Panc1 (cell line): Measurements from ENCODE around the gene PRDX6. TPM values are rescaled to one million over a fixed set of nuclear protein-coding genes. Genes with fewer than 3 reads are reported as not detected.
"Not testable (repeated sequence)": the region's sequence is repeated elsewhere in the genome, so short reads cannot be mapped to it uniquely, and the experiment has no call there.

Experiments
- ATAC-seq: fragments of 200-7000 bp; cut with Tn5 transposase; 2 replicates; pipeline ENCODE4 v1.9.1; 2020; ENCODE audit warnings: mild to moderate bottlenecking, moderate library complexity
- BruUV-seq: library from RNA; stranded (reverse); fragments of 400-500 nt; replicated peaks from 2 replicates; lab custom pipeline; 2021; lab: Mats Ljungman, UMichigan
- CTCF ChIA-PET: fragments of 300-600 bp; sonication (Branson Sonifier 250); formaldehyde crosslinking; loops from one replicate; lab custom pipeline; 2022; ENCODE audit warnings: antibody characterized with exemption; lab: Charles Lee
- POLR2A ChIA-PET: fragments of 300-600 bp; sonication (Branson Sonifier 250); formaldehyde crosslinking; loops from one replicate; lab custom pipeline; 2022; ENCODE audit warnings: antibody characterized with exemption; lab: Charles Lee
- DNase-seq: peaks from one replicate; pipeline ENCODE4 v3.0.0-alpha.2; 2010; ENCODE audit warnings: low read depth, low spot score
- H3K27ac ChIP-seq: 2 replicates; pipeline ENCODE4 v1.5.1; 2011; ENCODE audit warnings: mild to moderate bottlenecking, low read length, inconsistent platforms
- H3K27me3 ChIP-seq: fragments of 200-500 bp; sonication (Bioruptor generic); 2 replicates; pipeline ENCODE4 v1.6.0; 2014; ENCODE audit warnings: low read length, inconsistent platforms; ENCODE audit not compliant: control insufficient read depth, insufficient read depth
- H3K36me3 ChIP-seq: fragments of 200-500 bp; sonication (Bioruptor generic); 2 replicates; pipeline ENCODE4 v1.5.1; 2014; ENCODE audit warnings: inconsistent platforms, mild to moderate bottlenecking, low read length, moderate library complexity; ENCODE audit not compliant: control insufficient read depth, insufficient read depth
- H3K4me1 ChIP-seq: 2 replicates; pipeline ENCODE4 v1.5.1; 2011; ENCODE audit warnings: inconsistent platforms, mild to moderate bottlenecking, low read length, moderate library complexity; ENCODE audit not compliant: control insufficient read depth, insufficient read depth
- H3K4me3 ChIP-seq, 2 experiments: 2 replicates each; pipeline ENCODE4 v1.5.1; 2011 to 2012; ENCODE audit warnings: low read depth in 2 of 2, low read length in 2 of 2, mild to moderate bottlenecking in 2 of 2, inconsistent platforms in 1 of 2, moderate library complexity in 1 of 2
- H3K9me3 ChIP-seq: fragments of 200-500 bp; sonication (Bioruptor generic); 2 replicates; pipeline ENCODE4 v1.5.1; 2014; ENCODE audit warnings: low read depth, mild to moderate bottlenecking, inconsistent platforms, low read length, moderate library complexity; ENCODE audit not compliant: control insufficient read depth, insufficient read depth
- CTCF ChIP-seq: fragments of 450-650 bp; IDR thresholded peaks from 2 replicates; pipeline ENCODE4 v1.5.1; 2017; ENCODE audit warnings: mild to moderate bottlenecking
- POLR2AphosphoS5 ChIP-seq: IDR thresholded peaks from 2 replicates; pipeline ENCODE4 v1.6.1; 2012; ENCODE audit warnings: mild to moderate bottlenecking, low read depth, low read length, moderate library complexity
- REST ChIP-seq, 2 experiments: IDR thresholded peaks; 2 replicates each; pipeline ENCODE4 v1.6.1; 2011 to 2012; ENCODE audit warnings: low read depth in 2 of 2, control low read depth in 1 of 2, low read length in 1 of 2, mild to moderate bottlenecking in 1 of 2, moderate library complexity in 1 of 2; ENCODE audit not compliant: insufficient read depth in 1 of 2
- SIN3A ChIP-seq: IDR thresholded peaks from 2 replicates; pipeline ENCODE4 v1.6.1; 2012; ENCODE audit warnings: low read depth, mild to moderate bottlenecking, low read length, moderate library complexity, borderline replicate concordance; ENCODE audit not compliant: insufficient read depth
- TCF7L2 ChIP-seq: IDR thresholded peaks from 2 replicates; pipeline ENCODE4 v1.6.1; 2011; ENCODE audit warnings: mild to moderate bottlenecking, low read depth, low read length, inconsistent platforms
- in situ Hi-C: cut with HindIII; loops from 2 replicates; pipeline ENCODE4 v1.10.0; 2016; ENCODE audit warnings: low sequenced_read_pairs, low pct_unique_long_range_greater_than_20kb
- intact Hi-C: fragments of 100-400 bp; cut with micrococcal nuclease; formaldehyde crosslinking; loops from one replicate; pipeline ENCODE4 v1.10.0; 2022; ENCODE audit not compliant: unreplicated experiment
- total RNA-seq: library from RNA; stranded (reverse); gene quantifications from one replicate; pipeline ENCODE4 v1.2.1, GENCODE V29; 2021; ENCODE audit not compliant: unreplicated experiment

PRDX6 gene
- total RNA-seq, 1 experiment from 2014 or later: 157 TPM

- intact Hi-C loops: no loop called here
- H3K36me3 ChIP-seq: peaks cover 10% of the 10 kb centered on the region
- H3K27ac ChIP-seq: no peak overlapping the region
- CTCF ChIA-PET: no interaction called here
- no peaks in the 10 kb centered on the region for H3K4me1 ChIP-seq
- in situ Hi-C loops: no loop called here
- POLR2A ChIA-PET: no interaction called here
- H3K9me3 ChIP-seq: no peaks in the 10 kb centered on the region
- DNase-seq (no peak), ATAC-seq (no peak)
- no peak overlapping the region for H3K4me3 ChIP-seq
- BruUV-seq: no TSS peak
- TF ChIP-seq TCF7L2 (no peak), POLR2AphosphoS5 (no peak), SIN3A (no peak), CTCF (no peak), REST (IDR thresholded peaks at IDR 0.05; ENCODE audit: insufficient read depth in 1 of 2, low read depth in 2 of 2, low read length in 1 of 2) (no peak)
- H3K27me3 ChIP-seq: no peaks in the 10 kb centered on the region
Measured at GRCh38 chr1:173491508-173491907, 14.4 kb downstream of the PRDX6 start.

- POLR2A ChIA-PET, H3K9me3 ChIP-seq, DNase-seq, in situ Hi-C loops, H3K27ac ChIP-seq, H3K4me3 ChIP-seq, intact Hi-C loops, H3K4me1 ChIP-seq, ATAC-seq, H3K27me3 ChIP-seq, H3K36me3 ChIP-seq, BruUV-seq, CTCF ChIA-PET: not testable (repeated sequence)
Measured at GRCh38 chr1:173493125-173493524, 16.0 kb downstream of the PRDX6 start.

- Histone ChIP-seq H3K36me3 (no peaks in the 10 kb centered on the region), H3K27ac (no peak overlapping the region), H3K4me3 (no peak overlapping the region), H3K4me1 (no peaks in the 10 kb centered on the region), H3K27me3 (no peaks in the 10 kb centered on the region), H3K9me3 (no peaks in the 10 kb centered on the region)
- in situ Hi-C loops: no loop called here
- no TSS peak for BruUV-seq
- DNase-seq: no peak
- ATAC-seq: no peak
- ChIA-PET CTCF (no interaction called here), POLR2A (no interaction called here)
- intact Hi-C loops: no loop called here
- TF ChIP-seq CTCF: no peak
- no peak for TF ChIP-seq SIN3A
- TF ChIP-seq POLR2AphosphoS5: no peak
Measured at GRCh38 chr1:173495609-173496267, 18.6 kb downstream of the PRDX6 start.
